ENCODE results near the gene HVCN1.
A peak's percentile ranks its signal among the peaks of the same experiment; 100 is the strongest.
"Not testable (repeated sequence)": the region's sequence is repeated elsewhere in the genome, so short reads cannot be mapped to it uniquely, and the experiment has no call there.

HVCN1 gene, protein sequence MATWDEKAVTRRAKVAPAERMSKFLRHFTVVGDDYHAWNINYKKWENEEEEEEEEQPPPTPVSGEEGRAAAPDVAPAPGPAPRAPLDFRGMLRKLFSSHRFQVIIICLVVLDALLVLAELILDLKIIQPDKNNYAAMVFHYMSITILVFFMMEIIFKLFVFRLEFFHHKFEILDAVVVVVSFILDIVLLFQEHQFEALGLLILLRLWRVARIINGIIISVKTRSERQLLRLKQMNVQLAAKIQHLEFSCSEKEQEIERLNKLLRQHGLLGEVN

DNA sequence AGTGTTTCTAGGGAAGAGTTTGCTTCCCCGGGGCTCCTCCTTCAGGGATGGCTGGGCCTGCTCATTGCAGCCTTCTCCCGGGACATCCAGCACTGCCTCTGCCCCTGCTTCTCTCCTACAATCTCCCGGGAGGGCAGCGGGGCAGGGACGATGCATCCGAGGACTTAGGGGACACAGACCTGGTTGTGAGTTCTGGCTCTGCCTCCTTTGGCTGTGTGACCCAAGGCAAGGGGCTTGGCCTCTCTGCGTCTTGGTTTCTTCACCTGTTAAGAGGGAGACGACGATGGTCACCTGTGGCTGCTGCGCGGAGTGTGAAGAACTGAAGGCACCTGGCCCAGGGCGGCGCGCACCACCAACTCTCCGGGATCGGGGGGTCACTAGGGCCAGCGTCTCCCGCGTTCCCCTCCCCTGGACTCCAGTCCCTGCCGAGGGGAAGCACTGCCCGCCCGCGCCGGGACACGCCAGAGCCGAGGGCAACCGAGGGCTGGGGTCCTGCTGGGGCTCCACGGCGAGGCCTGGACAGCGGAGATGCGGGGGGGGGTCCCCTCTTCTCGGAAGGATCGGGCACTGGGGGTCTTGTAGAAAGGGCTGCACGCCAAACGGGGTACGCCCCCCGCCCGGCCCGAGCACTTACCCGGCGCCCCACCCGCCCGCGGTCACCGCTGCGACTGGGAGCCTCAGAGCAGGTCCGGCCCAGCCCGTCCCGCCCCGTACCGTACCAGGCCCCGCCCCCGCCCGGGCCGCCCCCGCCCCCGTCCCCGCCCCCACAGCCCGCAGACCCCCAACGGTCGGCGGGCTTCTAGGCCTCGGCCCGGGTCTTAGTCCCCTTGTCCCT is at the start of gene HVCN1:
Gene HVCN1, minus strand, starts transcription at position 670 of the 835 bp plus-strand sequence. CDS start 5,870 bp downstream, outside the sequence.
- peak in 1 of 2 donors; percentile 16 for DNase-seq

DNA sequence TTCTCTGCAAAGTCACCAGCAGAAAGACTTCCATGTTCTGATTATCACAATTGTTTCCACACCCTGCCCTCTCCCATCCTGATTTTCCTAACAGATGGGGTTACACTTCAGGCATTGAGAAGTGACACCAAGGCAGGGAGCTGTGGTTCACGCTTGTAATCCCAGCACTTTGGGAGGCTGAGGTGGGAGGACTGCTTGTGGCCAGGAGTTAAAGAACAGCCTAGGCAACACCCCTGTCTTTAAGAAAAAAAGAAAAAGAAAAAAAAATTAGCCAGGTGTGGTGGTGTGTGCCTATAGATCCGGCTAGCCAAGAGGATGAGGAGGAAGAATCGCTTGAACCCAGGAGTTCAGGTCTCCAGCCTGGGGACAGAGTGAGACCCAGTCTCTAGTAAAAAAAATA is 48.6 kb upstream of the HVCN1 start:
- DNase-seq: no peak

DNA sequence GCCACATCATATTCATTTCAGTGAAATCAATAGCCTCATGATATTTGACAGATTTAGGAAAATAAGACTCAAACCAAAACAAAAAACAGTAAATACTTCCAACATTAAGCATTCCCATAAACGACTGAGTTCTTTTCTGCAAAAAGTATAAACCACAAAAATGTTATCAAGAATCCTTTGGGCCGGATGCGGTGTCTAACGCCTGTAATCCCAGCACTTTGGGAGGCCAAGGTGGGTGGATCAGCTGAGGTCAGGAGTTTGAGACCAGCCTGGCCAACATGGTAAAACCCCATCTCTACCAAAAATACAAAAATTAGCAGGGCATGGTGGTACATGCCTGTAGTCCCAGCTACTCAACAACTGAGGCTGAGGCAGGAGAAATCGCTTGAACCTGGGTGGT is 48.1 kb upstream of the HVCN1 start:
- DNase-seq: not testable (repeated sequence)

DNA sequence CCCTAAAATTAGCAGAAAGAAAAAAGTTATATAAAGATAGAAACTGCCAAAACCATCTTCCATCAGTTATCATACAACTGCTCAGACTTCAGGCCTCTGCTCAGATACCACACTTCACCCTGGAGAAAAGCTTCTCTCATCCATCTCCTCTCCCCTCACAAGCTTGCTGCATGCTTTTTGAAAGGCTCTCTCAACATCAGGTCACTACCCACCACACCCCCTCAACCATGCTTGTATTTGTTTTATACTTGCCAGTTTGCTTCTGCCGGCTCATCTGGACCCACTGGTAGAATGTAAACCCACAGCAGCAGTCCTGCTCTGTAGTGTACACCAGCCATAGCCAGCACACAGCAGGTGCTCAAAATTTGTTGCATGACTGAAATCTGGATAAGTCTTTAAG is 45.0 kb upstream of the HVCN1 start:
- DNase-seq: no peak

DNA sequence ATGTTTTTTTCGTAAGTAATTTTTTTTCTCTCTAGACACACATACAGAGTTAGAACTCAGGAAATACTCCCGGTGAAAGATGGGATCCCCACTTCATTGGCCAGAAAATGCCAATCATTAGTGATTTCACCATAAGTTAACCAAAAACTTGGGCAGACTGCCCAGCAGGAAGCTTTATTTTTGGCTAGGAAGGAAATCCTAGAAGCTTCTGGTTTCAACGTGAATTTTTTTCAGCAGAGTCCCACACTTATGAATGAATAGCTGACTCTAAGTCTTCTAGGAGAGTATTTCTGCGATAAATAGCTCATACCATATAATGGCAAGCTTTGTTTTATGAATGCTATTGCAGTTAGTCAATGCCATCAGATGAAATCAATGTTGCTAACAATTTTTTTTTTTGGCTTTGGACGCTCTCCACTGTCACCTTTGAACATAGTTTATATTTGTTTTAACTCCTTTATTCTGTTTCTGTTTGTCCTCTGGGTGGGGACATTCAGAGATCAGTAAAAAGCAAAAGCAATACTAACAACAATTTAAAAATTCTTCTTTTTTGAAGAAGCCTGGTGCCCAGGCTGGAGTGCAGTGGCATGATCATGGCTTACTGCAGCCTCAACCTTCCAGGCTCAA is 44.3 kb upstream of the HVCN1 start:
- no peak for DNase-seq

DNA sequence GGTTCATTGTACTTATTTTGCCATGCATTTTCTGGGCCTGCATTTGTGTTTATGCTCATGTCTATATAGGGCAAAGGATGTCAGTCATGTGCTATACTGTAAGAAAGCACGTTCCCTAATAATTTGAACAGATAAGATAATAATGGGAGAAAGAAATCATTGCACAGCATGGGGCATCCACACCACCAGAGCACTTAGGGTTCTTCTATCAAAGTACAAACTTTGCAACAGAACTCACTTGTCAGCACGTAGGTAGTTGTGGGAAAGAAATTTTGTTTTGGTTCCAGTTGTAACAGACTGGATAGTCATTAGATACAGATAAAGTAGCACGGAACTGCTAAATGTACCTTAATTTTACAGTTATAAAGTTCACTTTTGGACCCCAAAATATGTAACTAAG is 43.7 kb upstream of the HVCN1 start:
- DNase-seq: no peak

DNA sequence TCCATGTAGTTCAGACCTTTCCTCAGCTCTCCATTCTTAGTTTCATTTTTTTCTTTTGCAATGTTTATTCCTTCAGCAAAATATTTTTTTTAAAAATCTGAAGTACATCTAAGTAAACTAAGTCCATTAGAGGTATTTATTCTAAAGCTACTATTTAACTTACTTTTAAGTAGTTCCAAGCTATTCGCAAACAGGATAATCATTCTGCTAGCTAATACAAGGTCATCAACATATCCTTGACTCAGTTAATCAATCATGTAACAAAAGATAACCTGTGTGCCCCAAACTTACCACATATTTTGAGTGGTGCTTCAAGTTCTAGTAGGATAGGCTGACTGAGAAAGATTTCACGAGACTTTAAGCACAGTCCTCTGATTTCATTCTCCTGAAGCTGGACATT is 42.6 kb upstream of the HVCN1 start:
- no peak for DNase-seq

DNA sequence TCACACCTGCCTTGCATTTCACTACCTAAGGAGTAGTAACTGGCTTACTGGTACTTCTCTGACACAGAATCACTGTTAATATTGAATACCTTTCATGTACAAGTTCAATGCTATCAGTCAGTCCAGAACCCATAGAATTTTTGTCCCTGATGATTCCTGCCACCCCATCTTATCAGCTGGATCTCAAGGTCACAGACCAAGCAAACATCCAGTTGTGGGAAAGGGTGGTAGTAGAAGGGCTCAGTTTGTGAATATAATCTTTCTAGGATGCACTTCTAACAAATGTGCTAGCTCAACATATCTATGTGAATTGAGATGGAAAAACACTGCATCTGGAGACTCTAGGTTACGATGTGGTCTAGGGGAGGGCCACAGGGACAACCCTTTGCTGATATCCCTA is 39.7 kb upstream of the HVCN1 start:
- no peak for DNase-seq

DNA sequence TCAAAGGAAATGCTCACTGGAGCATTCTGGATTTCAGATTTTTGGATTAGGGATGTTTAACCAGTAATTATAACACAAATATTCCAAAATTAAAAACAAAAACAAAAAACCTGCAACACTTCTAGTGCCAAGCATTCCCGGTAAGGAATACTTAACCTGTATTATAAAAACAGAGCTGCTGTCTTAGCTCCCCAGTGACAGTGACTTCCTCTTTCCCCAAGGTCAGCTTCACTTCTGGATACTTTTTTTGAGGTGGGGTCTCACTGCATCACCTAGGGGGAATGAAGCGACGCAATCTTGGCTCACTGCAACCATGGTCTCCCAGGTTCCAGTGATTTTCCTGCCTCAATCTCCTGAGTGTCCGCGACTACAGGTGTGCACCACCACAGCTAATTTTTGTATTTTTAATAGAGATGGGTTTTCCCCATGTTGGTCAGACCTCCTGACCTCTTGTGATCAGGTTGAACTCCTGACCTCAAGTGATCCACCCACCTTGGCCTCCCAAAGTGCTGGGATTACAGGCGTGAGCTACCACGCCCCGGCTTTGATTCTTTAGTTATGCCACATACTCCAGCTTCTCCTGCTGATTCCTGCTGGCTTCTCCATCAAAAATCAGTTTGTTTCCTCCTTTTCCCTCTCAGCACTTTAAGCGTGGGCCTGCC is 37.9 kb upstream of the HVCN1 start:
- no peak for DNase-seq

DNA sequence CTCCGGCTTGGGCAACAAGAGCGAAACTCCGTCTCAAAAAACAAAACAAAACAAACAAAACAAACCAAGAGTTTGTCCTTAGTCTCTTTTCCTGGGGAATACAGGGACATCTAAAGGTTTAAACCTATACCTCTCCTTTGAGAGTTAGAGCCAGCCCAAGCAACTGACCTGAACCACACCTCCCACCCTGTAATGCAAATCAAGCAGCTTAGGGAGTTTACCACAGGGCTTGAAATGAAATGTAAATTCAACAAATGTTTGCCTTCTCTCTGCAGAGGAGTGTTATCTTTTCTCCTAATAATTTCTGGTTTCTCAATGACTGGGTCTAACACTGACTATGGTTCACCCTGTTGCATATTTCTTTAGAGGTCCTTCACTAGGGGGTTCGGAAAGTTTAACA is 37.1 kb upstream of the HVCN1 start:
- DNase-seq: no peak

DNA sequence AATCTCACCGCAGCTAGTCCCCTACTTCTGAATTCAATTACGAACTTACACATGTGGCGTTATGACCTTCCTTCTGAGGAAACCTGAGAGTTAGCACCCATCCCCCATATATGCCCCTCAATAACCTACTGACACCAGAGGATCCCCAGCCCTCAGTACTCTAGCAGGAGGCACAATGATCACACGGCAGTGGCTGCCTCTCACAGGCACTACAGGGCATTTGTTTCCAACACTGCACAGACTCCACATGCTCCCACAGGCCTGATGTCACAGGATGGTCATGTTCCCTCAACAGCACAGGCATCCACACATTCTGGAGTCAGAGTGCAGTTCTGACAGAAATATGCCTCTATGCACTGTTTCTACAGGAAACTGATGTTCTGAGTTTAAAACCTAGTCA is 36.4 kb upstream of the HVCN1 start:
- no peak for DNase-seq

DNA sequence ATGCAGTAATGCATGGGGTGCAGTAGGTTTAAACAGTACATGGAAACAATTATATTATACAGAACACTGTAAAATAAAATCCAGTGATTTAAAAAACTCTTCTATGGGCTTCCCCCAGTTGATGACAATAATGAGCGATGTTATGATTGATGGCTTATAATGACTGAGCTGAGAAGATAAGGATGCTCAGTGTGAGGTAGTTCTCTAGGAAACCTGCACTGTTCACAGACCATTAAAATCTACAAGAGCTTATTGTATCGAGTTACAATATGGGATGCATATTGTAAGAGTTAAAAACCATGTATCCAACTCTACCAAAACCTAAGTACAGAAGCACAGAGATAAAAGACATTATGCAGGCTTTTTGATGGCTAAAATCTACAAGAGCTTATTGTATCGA is 34.0 kb upstream of the HVCN1 start:
- DNase-seq: not testable (repeated sequence)

DNA sequence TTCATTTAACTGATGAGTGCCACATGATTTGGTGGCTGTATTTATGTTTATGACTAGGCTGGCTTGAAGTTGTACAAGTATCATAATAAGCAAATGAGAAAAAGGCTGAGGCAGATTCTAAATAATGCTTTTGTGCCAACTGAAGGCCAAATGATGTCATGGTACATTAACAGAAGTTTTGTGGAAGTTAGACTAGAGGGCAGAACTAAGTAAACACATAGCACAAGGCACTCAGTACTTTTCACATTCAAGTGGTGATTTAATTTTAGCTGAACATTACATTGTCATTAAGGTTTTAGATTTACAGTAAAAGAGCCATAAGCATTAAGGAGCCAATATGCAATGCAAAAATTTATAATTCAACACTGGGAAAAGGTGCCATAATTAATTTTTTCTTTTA is 32.7 kb upstream of the HVCN1 start:
- no peak for DNase-seq

DNA sequence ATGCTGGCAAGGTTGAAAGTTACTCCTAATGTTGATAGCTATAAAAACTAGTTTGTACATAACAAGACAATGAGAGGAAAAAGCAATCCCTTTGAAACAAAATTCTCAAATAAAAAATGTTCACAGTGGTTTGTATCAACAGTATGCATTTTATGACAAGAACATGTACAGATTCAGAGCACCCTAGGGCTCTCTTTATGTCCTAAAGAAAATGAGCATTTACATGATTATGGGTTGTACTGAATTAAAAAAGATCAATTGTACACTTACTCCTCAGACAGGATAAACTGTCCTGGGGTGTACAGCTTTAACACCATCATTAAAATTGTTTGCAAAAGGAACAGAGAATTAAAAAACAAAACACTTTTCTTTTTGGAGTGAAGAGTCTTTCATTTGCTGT is 31.6 kb upstream of the HVCN1 start:
- no peak for DNase-seq

DNA sequence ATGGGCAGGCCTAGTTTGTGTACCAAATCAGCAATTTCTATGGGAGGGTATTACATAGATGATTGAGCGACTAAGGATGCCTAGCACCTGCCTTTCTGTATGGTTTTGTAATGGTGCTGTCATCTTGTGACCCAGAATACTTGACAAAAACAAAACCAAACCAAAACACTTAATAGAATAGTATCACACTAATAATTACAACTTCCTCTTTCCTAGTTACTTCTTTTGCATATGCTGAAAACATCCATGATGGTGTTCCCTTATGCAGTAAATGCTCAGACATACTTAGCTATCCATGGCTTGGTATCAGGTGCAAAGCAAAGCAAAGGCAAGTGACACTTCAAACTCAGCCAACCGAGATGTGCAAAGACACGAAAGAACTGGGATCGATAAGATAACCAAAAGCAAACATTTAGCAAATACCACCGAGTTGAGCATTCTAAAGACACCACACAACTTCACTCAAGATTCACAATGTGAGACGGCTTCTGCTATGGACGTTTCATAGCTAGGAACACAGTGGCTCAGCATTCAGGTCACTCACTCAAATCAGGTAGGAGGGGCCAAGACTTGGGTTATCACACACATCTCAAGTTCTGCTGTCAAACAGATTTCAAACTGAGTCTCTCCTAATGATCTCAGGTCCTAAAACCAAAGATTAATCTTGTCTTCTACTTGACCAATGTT is 29.4 kb upstream of the HVCN1 start:
- no peak for DNase-seq

DNA sequence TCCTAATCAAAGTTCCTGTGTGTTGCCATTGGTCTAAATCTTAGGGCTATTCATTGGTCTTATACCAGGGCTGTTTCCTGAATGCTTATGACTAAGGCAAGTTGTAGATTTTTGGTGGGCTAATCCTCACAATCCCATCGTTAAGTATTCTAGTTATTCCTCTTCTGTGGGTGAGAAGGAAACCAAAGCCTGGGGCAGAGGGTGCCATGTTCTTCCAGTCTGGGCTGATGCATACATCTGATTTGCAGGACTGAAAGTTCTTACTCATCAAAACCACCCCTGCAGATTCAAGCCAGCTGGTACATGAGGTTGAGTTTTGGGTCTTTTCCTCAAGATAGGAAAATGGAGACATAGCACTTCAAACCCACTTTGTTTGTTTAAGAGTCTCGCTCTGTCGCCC is 28.1 kb upstream of the HVCN1 start:
- no peak for DNase-seq

DNA sequence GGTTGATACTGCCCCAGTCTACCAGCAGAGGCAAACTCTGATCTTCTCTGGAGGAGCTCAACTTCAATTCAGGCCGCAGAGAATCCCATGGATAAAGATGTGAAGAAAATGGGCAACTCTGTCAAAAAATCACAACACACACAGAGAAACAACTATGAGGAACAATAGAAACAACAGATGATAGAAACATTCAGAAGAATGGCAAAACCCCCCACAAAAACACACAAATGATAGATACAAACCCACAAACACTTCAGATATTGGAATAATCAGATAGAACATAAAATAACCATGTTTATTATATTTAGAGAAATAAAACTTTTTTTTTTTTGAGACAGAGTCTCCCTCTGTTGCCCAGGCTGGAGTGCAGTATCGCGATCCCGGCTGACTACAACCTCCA is 20.0 kb upstream of the HVCN1 start:
- no peak for DNase-seq

DNA sequence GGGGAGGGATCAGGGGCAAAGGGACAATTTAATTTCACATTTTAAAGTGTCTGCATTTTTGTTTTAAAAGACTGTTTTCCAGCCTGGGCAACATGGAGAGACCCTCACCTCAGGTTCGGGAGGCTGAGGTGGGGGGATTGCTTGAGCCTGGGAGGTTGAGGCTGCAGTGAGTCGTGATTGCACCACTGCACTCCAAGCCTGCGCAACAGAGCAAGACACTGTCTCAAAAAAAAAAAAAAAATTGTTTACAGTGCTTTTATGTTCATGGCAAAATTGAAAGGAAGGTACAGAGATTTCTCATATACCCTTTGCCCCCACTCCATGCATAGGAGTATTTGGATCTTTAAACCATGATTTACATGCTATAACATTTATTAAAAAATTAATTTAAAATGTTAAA is 16.4 kb upstream of the HVCN1 start:
- DNase-seq: no peak

DNA sequence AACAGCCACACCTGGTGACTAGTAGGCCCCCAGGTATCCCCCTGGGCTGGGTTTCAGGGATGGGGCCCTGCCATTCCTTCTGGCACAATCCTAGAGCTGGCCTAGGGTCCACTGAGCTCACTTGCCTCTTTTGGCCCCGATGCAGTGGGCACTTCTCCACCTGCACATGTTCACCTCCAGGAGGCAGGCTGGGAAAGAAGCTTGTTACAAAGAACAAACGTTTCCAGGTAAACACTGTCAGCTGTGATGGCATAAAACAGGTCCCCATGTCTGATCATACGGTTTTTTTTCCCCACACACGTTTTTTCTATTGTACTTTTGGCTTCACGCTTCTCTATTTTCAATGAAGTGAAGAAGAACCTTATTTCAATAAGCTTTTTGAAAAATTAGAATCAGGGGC is 15.8 kb upstream of the HVCN1 start:
- no peak for DNase-seq

DNA sequence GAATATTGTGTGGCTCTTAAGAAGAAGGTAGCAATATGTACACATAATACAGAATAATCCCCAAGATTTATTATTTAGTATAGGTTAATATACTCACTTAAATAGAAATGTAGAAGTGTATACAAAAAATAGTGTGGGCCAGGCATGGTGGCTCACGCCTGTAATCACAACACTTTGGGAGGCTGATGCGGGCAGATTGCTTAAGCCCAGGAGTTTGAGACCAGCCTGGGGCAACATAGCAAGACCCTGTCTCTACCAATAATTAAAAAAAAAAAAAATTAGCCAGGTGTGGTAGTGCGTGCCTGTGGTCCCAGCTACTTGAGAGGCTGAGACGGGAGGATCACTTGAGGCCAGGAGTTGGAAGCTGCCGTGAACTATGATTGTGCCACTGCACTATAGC is 15.3 kb upstream of the HVCN1 start:
- no peak for DNase-seq

DNA sequence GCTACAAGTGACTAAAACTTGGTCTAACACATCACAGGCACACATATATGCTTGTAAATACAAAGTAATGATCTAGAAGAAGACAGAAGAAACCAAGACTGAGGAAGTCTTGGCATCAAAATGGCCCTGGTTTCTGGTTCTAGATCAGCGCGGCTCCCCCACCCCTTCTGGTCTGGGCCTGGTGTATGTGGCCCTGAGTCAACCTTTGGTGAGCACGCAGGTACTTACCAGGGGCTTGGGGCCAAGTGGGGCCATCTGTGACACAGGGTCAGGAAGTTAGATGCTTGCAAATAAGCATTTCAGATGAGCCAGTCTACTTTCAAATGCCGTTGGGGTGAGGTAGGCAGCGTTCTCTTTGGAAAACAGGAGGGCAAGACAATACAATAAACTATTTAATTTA is 13.2 kb upstream of the HVCN1 start:
- no peak for DNase-seq

DNA sequence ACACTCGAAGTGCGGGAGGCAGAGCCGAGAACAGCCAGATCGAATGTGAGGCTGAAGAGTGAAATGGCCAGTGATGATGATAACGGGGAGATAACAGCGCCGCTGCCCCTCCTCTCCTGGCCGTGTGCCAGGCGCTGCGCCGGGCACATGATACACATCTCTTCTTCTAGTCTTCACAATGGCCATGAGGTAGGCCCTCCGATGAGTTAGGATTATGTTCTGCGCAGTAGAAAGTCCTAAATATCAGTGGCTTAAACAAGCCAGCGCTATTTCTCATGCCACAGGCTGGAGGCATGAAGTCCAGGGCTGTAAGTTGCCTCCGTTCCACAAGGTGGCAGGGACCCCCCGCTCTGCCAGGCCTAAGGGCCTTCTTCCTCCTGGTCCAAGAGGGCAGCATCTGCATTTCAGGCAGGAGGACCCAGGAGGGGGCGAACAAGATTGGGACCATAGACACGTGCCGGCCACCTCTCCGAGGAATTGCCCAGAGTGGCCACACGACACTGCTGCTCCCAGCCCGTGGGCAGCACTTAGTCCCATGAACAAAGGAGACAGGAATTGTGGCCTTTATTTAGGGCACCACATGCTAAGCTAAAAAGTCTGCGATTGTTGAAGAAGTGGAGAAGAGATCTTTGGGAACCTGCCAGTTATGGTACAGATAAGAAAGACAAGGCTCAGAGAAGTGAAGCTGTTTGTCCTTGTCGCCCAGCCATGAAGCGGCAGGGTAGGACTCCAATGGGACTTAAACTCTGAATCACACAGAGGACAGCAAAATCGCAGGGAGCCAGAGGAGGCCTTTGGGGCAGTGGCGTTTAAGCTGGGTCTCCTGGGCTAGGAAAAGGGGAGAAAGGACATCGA is 10.9 kb upstream of the HVCN1 start:
- no peak for DNase-seq

Measured in inflammatory macrophage treated with lipopolysaccharide for 1 hour (primary cell).